IMR-90 (cell line): ENCODE data around the gene SLC44A4. TPM values are rescaled to one million over a fixed set of nuclear protein-coding genes. Genes with fewer than 3 reads are reported as not detected.
A peak's percentile ranks its signal among the peaks of the same experiment; 100 is the strongest.

Source experiments
- ATAC-seq: fragments of 200-7000 bp; cut with Tn5 transposase; 2 replicates; pipeline ENCODE4 v1.9.1; 2020; ENCODE audit warnings: low read depth, mild to moderate bottlenecking, moderate library complexity
- BruUV-seq: library from RNA; stranded (reverse); fragments of 400-500 nt; replicated peaks from 2 replicates; lab custom pipeline; 2021; lab: Mats Ljungman, UMichigan
- CTCF ChIA-PET: fragments of 300-600 bp; formaldehyde crosslinking; extraction: SDS; loops from one replicate; lab custom pipeline; 2021; ENCODE audit warnings: antibody characterized with exemption; lab: Yijun Ruan, JAX
- POLR2A ChIA-PET: fragments of 300-600 bp; sonication (Branson Sonifier 250); formaldehyde crosslinking; loops from one replicate; lab custom pipeline; 2022; ENCODE audit warnings: antibody characterized with exemption; ENCODE audit not compliant: unreplicated experiment; lab: Charles Lee
- DNase-seq: peaks from one replicate; pipeline ENCODE4 v3.0.0; 2013
- H2AFZ ChIP-seq: replicated peaks from 2 replicates; pipeline ENCODE3; 2013; ENCODE audit warnings: low read length, mild to moderate bottlenecking; ENCODE audit not compliant: poor library complexity
- H2AK5ac ChIP-seq: 2 replicates; pipeline ENCODE4 v1.6.1; 2013; ENCODE audit warnings: low read depth, low read length, inconsistent platforms
- H2AK9ac ChIP-seq: replicated peaks from 2 replicates; pipeline ENCODE3; 2013; ENCODE audit warnings: mild to moderate bottlenecking, low read depth, low read length, moderate library complexity; ENCODE audit not compliant: poor library complexity
- H2BK120ac ChIP-seq: 2 replicates; pipeline ENCODE4 v1.6.1; 2013; ENCODE audit warnings: low read depth, low read length, inconsistent platforms
- H2BK15ac ChIP-seq: 3 replicates; pipeline ENCODE4 v1.6.1; 2013; ENCODE audit warnings: low read depth, low read length, inconsistent platforms
- H2BK20ac ChIP-seq: 2 replicates; pipeline ENCODE4 v1.6.1; 2013; ENCODE audit warnings: low read depth, mild to moderate bottlenecking, inconsistent platforms, low read length, moderate library complexity
- H2BK5ac ChIP-seq: 2 replicates; pipeline ENCODE4 v1.6.1; 2013; ENCODE audit warnings: mild to moderate bottlenecking, low read depth, low read length, inconsistent platforms; ENCODE audit not compliant: poor library complexity, severe bottlenecking
- H3K14ac ChIP-seq: replicated peaks from 2 replicates; pipeline ENCODE4 v1.6.1; 2013; ENCODE audit warnings: low read depth, low read length, inconsistent platforms
- H3K18ac ChIP-seq: 2 replicates; pipeline ENCODE4 v1.6.1; 2013; ENCODE audit warnings: low read depth, low read length, control low read depth
- H3K23ac ChIP-seq: 2 replicates; pipeline ENCODE4 v1.6.1; 2013; ENCODE audit warnings: low read depth, low read length, inconsistent platforms
- H3K27ac ChIP-seq: 2 replicates; pipeline ENCODE4 v1.5.1; 2013; ENCODE audit warnings: mild to moderate bottlenecking, control low read depth, low read length; ENCODE audit not compliant: insufficient read depth
- H3K27me3 ChIP-seq: 2 replicates; pipeline ENCODE4 v1.6.1; 2013; ENCODE audit warnings: low read length; ENCODE audit not compliant: control insufficient read depth, insufficient read depth
- H3K36me3 ChIP-seq: 2 replicates; pipeline ENCODE4 v1.6.1; 2013; ENCODE audit warnings: low read length, mixed read lengths; ENCODE audit not compliant: control insufficient read depth, insufficient read depth
- H3K4ac ChIP-seq: 2 replicates; pipeline ENCODE4 v1.6.1; 2013; ENCODE audit warnings: low read depth, low read length, inconsistent platforms
- H3K4me1 ChIP-seq: 2 replicates; pipeline ENCODE4 v1.6.1; 2013; ENCODE audit warnings: low read length, mixed read lengths; ENCODE audit not compliant: control insufficient read depth, insufficient read depth
- H3K4me2 ChIP-seq: 2 replicates; pipeline ENCODE4 v1.6.1; 2013; ENCODE audit warnings: low read depth, mild to moderate bottlenecking, control low read depth, low read length, moderate library complexity
- H3K4me3 ChIP-seq: 2 replicates; pipeline ENCODE4 v1.5.1; 2013; ENCODE audit warnings: low read depth, mild to moderate bottlenecking, control low read depth, low read length, moderate library complexity; ENCODE audit not compliant: insufficient read depth
- H3K56ac ChIP-seq: 2 replicates; pipeline ENCODE4 v1.6.1; 2013; ENCODE audit warnings: low read length, inconsistent platforms; ENCODE audit not compliant: insufficient read depth; ENCODE audit errors: extremely low read depth
- H3K79me1 ChIP-seq, 2 experiments: 2 replicates each; pipeline ENCODE4 v1.6.1; 2013; ENCODE audit warnings: low read length in 2 of 2, inconsistent platforms in 1 of 2, low read depth in 1 of 2
- H3K9ac ChIP-seq: 2 replicates; pipeline ENCODE4 v1.6.1; 2013; ENCODE audit warnings: low read depth, low read length, control low read depth
- H3K9me1 ChIP-seq: 2 replicates; pipeline ENCODE4 v1.6.1; 2013; ENCODE audit warnings: low read length, inconsistent platforms; ENCODE audit not compliant: insufficient read depth
- H3K9me3 ChIP-seq: 2 replicates; pipeline ENCODE4 v1.6.1; 2013; ENCODE audit warnings: low read length; ENCODE audit not compliant: control insufficient read depth, insufficient read depth
- H4K20me1 ChIP-seq: 2 replicates; pipeline ENCODE4 v1.6.1; 2013; ENCODE audit warnings: low read length, inconsistent platforms; ENCODE audit not compliant: insufficient read depth
- H4K5ac ChIP-seq: 2 replicates; pipeline ENCODE4 v1.6.1; 2013; ENCODE audit warnings: mild to moderate bottlenecking, low read depth, low read length, control low read depth
- H4K8ac ChIP-seq, 2 experiments: 2 replicates each; pipeline ENCODE4 v1.6.1; 2013; ENCODE audit warnings: low read depth in 2 of 2, low read length in 2 of 2, control low read depth in 1 of 2, inconsistent platforms in 1 of 2
- H4K91ac ChIP-seq: 2 replicates; pipeline ENCODE4 v1.6.1; 2013; ENCODE audit warnings: low read depth, low read length, inconsistent platforms; ENCODE audit not compliant: insufficient read depth
- BHLHE40 ChIP-seq: fragments of 150-350 bp; IDR thresholded peaks from 2 replicates; pipeline ENCODE4 v1.6.1; 2016; ENCODE audit warnings: mild to moderate bottlenecking, low read depth, low read length
- CEBPB ChIP-seq: IDR thresholded peaks from 2 replicates; pipeline ENCODE4 v1.6.1; 2012; ENCODE audit warnings: low read depth, low read length, improper control_type of control experiment
- MAFK ChIP-seq: IDR thresholded peaks from 2 replicates; pipeline ENCODE4 v1.6.1; 2012; ENCODE audit warnings: low read depth, low read length, improper control_type of control experiment
- RCOR1 ChIP-seq: IDR thresholded peaks from 2 replicates; pipeline ENCODE4 v1.6.1; 2012; ENCODE audit warnings: mild to moderate bottlenecking, low read length, improper control_type of control experiment; ENCODE audit not compliant: insufficient replicate concordance
- RFX5 ChIP-seq: IDR thresholded peaks from 2 replicates; pipeline ENCODE4 v1.8.0; 2012; ENCODE audit warnings: low read depth, mild to moderate bottlenecking, low read length, moderate library complexity
- SMC3 ChIP-seq: fragments of 150-350 bp; IDR thresholded peaks from 2 replicates; pipeline ENCODE4 v1.6.1; 2016; ENCODE audit warnings: low read depth, mild to moderate bottlenecking, antibody characterized with exemption, low read length, moderate library complexity
- WGBS, 2 experiments: methylation state at CpG; one replicate each; pipeline versions ENCODE4 v1.1.5 to v1.1.7; 2013; ENCODE audit warnings: missing lambda C conversion rate in 2 of 2; ENCODE audit not compliant: insufficient read length in 1 of 2; ENCODE audit errors: extremely low coverage in 2 of 2; 5-methylcytosine and 5-hydroxymethylcytosine counted together
- dilution Hi-C: fragments of 300-500 bp; cut with HindIII; formaldehyde crosslinking; loops from one replicate; pipeline ENCODE4 v1.14.3; 2018; ENCODE audit warnings: low sequenced_read_pairs; ENCODE audit not compliant: unreplicated experiment
- in situ Hi-C: fragments of 300-500 bp; cut with MboI; formaldehyde crosslinking; loops from 3 replicates; pipeline ENCODE4 v1.14.3; 2019; ENCODE audit warnings: low sequenced_read_pairs, inconsistent platforms, mixed read lengths
- intact Hi-C: fragments of 100-400 bp; cut with micrococcal nuclease; formaldehyde crosslinking; loops from 2 replicates; pipeline ENCODE4 v1.10.0; 2022
- polyA plus RNA-seq, 3 experiments: library from polyadenylated mRNA; depleted of rRNA; stranded (reverse); fragments of >200 nt; gene quantifications; 2 replicates each; pipeline ENCODE4 v1.2.3, GENCODE V29; 2012; ENCODE audit warnings: low replicate concordance in 1 of 3
- total RNA-seq: library from RNA; depleted of rRNA; stranded (reverse); fragments of >200 nt; gene quantifications from 2 replicates; pipeline ENCODE4 v1.2.3, GENCODE V29; 2012
- TF ChIP-seq, protein P1 (sequence below): conservative IDR thresholded peaks from 2 replicates; pipeline ENCODE4 v1.5.1; 2012; ENCODE audit warnings: mild to moderate bottlenecking, low read depth, low read length, improper control_type of control experiment

Gene SLC44A4
- total and polyA plus RNA-seq, 2 of the 4 experiments (the other 2 are of a cell fraction): 0.14 to 0.36 TPM

DNA sequence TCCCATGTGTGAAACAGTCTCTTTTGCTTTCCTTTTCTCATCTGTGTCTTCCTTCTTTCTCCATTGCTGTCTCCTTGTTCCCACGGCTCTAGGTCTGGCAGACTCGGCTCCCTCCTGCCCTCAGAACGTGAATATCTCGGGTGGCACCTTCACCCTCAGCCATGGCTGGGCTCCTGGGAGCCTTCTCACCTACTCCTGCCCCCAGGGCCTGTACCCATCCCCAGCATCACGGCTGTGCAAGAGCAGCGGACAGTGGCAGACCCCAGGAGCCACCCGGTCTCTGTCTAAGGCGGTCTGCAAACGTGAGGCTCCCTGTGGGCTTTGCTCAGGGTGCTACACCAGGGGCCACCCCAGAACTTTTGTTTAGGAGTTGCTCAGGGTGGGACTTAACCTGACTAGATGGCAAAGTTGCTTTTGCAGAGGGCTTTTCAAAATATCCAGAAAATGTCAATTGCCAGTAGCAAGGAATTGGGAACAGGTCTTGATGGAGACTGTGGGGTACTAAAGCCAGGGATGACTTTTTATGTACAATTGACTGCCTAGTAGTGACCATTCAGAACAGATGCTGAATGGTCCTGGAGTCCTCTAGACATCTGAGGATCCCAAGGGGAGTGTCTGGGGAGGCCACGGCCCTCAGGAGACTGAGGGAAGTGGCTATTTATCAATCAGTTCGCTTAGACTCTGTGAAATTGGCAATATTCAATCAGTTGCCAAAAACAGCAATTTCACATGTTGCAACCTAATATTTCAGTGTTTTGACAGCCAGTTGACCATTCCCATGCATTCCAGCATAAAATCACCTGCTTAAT lies 49.3 kb upstream of the SLC44A4 start:
- H3K4me1 ChIP-seq: peaks cover 1% of the 10 kb centered on the region; the same call in 1 of the 2 replicates
- no peak for DNase-seq
- H3K56ac ChIP-seq: no peak overlapping the region
- peak overlapping the region; percentile 84 for H2AFZ ChIP-seq
- no peaks in the 10 kb centered on the region for H3K9me3 ChIP-seq
- no TSS peak for BruUV-seq
- H3K79me1 ChIP-seq: no peaks in the 10 kb centered on the region
- H3K18ac ChIP-seq: no peak overlapping the region
- H2BK20ac ChIP-seq: no peak overlapping the region
- H3K23ac ChIP-seq: no peak overlapping the region
- POLR2A ChIA-PET: no interaction called here
- H4K91ac ChIP-seq: no peak overlapping the region
- H3K4me2 ChIP-seq: peak overlapping the region; percentile 34; the same call in 1 of the 2 replicates
- no peak overlapping the region for H2BK15ac ChIP-seq
- no peak overlapping the region for H2AK5ac ChIP-seq
- intact Hi-C loops (loop anchor here (2.0 kb wide), 1 partner anchor 13 kb away; no protein-coding TSS in a partner anchor), dilution Hi-C loops (no loop called here), in situ Hi-C loops (no loop called here)
- H3K4ac ChIP-seq: no peak overlapping the region; the same call in 1 of the 2 replicates
- no peak for TF ChIP-seq MAFK
- TF ChIP-seq RFX5: no peak
- TF ChIP-seq BHLHE40: no peak
- TF ChIP-seq SMC3: no peak
- no peak for TF ChIP-seq CEBPB
- no peak for TF ChIP-seq RCOR1
- TF ChIP-seq, protein P1, sequence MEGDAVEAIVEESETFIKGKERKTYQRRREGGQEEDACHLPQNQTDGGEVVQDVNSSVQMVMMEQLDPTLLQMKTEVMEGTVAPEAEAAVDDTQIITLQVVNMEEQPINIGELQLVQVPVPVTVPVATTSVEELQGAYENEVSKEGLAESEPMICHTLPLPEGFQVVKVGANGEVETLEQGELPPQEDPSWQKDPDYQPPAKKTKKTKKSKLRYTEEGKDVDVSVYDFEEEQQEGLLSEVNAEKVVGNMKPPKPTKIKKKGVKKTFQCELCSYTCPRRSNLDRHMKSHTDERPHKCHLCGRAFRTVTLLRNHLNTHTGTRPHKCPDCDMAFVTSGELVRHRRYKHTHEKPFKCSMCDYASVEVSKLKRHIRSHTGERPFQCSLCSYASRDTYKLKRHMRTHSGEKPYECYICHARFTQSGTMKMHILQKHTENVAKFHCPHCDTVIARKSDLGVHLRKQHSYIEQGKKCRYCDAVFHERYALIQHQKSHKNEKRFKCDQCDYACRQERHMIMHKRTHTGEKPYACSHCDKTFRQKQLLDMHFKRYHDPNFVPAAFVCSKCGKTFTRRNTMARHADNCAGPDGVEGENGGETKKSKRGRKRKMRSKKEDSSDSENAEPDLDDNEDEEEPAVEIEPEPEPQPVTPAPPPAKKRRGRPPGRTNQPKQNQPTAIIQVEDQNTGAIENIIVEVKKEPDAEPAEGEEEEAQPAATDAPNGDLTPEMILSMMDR: no peak
- peaks cover under 1% of the 10 kb centered on the region; the same call in 1 of the 2 replicates for H3K27me3 ChIP-seq
- H2BK5ac ChIP-seq: no peak overlapping the region
- H3K14ac ChIP-seq: no peak overlapping the region; the same call in 1 of the 2 replicates
- no peaks in the 10 kb centered on the region for H4K20me1 ChIP-seq
- H2BK120ac ChIP-seq: peak overlapping the region; percentile 8; the same call in 1 of the 2 replicates
- H3K4me3 ChIP-seq: no peak overlapping the region
- ATAC-seq: no peak
- H2AK9ac ChIP-seq: peak overlapping the region; percentile 42
- no peak overlapping the region for H4K5ac ChIP-seq
- no peak overlapping the region; the same call in 1 of the 2 replicates for H3K9ac ChIP-seq
- H3K27ac ChIP-seq: no peak overlapping the region
- WGBS, 2 experiments: 71% methylated on average over 6 of the region's 11 CpGs; no CpG with 5 or more reads in 1 of the 2 experiments
- H4K8ac ChIP-seq: peak overlapping the region in 1 of 2 experiments; percentile 27; a peak in 1 of 4 replicates
- H3K36me3 ChIP-seq: no peaks in the 10 kb centered on the region
- 0 out of 2 replicates have a peak, but pooled peaks cover 3% of the 10 kb centered on the region for H3K9me1 ChIP-seq
- CTCF ChIA-PET: no interaction called here
